Heart right ventricle (tissue), 12 donors: ENCODE measurements around the gene ZC3H15. TPM values are rescaled to one million over a fixed set of nuclear protein-coding genes. Genes with fewer than 3 reads are reported as not detected.

Experiments used
- polyA plus RNA-seq, 2 donors: library from polyadenylated mRNA; stranded (reverse); fragments of 200-250 nt; gene quantifications; one replicate each; pipeline ENCODE4 v1.2.3, GENCODE V29; 2013
- total RNA-seq, 10 donors: library from RNA; stranded (reverse); fragmentation: NEBNext Ultra II Directional in 3 of 10; extraction: Animal tissue kit (Norgen Biotek cat#: 25700) in 3 of 10; gene quantifications; one replicate each; pipeline versions ENCODE4 v1.2.1 to v1.2.4, GENCODE V29; 2021 to 2023
- donor health status: ischemic (EF 13 %, LVEDD 7.1; RV severe dilation, severe dysfunction).
- donor health status: healthy with polysubstance abuse.
- donor health status: DM: no; HTN: yes; CAD: no.
- donor health status: DM: no; HTN: no; CAD: no.
- donor health status: ischemic (EF 25% LVEDD 6.9; RV normal size, moderate dysfunction).
- donor health status: ischemic (EF 25% LVEDD 5.7; RV mildly dilated, moderate dysfunction).
- donor health status: healthy.
- donor health status: nonischemic (EF 11% LVEDD 7.7; RV severe dilation, severe dysfunction).
- donor health status: DM: yes; HTN: yes; CAD: no.
- donor health status: PGD.
- donor health status: ischemic (EF 29% LVEDD 5.4; RV normal size, mild dysfunction).
- donor health status: nonischemic (EF 23%, LVEDD 6.1; RV moderate dilation, normal function).

Gene ZC3H15
- total and polyA plus RNA-seq, 12 donors: 25.1 to 38.8 (median 31.1) TPM

Other genes starting within 250 kb of the ZC3H15 start
- gene ITGAV, start 103.8 kb downstream of the ZC3H15 start, total RNA-seq: 100 to 1,000 TPM; 153 to 292 (median 228) TPM
- gene ITGAV, start 103.8 kb downstream of the ZC3H15 start, polyA plus RNA-seq: 10 to 100 TPM; 17.2 to 43.2 TPM
- gene FAM171B, start 207.8 kb downstream of the ZC3H15 start, total RNA-seq: 1 to 10 TPM; 1.5 to 3.7 (median 2.1) TPM
- 1 to 10 TPM in 1 of 2 donors, under 1 TPM in 1; 0.51 to 1.1 TPM for gene FAM171B, start 207.8 kb downstream of the ZC3H15 start, polyA plus RNA-seq